HG02943 (cell line): ENCODE results near the gene PDLIM3.
"Not testable (repeated sequence)": the region's sequence is repeated elsewhere in the genome, so short reads cannot be mapped to it uniquely, and the experiment has no call there.

ENCODE experiments used
- ATAC-seq: cut with Tn5 transposase; IDR thresholded peaks from one replicate; pipeline ENCODE4 v1.9.1; 2021; ENCODE audit warnings: mild to moderate bottlenecking, low read depth, moderate library complexity; ENCODE audit not compliant: unreplicated experiment

PDLIM3 gene, protein sequence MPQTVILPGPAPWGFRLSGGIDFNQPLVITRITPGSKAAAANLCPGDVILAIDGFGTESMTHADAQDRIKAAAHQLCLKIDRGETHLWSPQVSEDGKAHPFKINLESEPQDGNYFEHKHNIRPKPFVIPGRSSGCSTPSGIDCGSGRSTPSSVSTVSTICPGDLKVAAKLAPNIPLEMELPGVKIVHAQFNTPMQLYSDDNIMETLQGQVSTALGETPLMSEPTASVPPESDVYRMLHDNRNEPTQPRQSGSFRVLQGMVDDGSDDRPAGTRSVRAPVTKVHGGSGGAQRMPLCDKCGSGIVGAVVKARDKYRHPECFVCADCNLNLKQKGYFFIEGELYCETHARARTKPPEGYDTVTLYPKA

DNA sequence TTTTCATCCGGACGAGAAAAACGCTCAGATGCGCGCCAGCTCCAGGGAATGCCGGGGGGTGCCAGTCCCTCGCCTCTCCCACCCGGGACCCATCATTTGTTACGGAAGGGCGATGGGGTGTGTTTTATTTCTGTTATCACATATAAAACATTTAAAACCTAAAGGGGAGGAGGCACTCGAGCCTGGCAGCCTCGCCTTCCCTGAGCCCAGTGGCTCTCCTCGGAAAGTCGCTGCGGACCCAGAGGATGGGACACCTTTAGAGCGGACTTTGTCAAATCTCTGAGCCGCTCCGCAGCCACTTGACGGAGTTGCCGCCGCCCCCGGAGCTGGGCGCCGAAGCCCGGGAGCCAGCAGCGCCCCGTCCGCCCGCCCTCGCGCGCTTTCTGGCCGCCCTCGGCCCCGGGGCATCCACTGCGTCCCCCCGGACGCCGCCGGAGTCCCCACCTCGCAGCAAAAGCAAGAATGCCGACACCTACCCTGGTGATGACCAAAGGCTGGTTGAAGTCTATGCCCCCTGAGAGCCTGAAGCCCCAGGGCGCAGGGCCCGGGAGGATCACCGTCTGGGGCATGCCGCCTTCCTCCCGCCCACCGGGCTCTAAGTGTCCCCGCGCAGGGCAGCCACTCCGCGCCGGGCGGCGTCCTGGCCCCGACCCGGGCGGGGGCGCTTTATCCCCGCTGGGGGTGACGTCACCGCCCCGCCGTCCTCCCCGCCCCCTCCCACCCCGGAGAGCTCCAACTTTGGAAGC, at the start of gene PDLIM3:
PDLIM3 (minus strand) TSS at position 642 of the 746 bp plus-strand sequence; CDS start at position 569, 73 bp downstream.
- no peak for ATAC-seq

DNA sequence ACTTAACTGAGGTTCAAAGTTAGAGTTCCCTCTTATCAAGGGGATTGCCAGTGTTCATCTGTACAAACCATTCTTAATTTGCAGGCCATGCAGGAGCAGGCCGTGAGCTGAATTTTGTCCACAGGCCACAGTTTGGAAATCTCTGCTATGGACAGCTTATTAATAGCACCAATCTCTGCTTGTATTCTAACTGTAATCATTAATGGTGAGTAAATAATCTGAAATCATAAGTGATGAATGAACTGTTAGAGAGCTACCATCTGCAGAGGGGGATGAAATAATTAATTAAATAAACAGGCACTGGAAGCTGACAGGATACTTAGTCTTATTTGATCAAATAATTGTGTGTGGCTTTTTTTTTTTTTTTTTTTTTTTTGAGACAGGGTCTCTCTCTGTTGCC, 48.5 kb upstream of the PDLIM3 start:
- ATAC-seq = no peak

DNA sequence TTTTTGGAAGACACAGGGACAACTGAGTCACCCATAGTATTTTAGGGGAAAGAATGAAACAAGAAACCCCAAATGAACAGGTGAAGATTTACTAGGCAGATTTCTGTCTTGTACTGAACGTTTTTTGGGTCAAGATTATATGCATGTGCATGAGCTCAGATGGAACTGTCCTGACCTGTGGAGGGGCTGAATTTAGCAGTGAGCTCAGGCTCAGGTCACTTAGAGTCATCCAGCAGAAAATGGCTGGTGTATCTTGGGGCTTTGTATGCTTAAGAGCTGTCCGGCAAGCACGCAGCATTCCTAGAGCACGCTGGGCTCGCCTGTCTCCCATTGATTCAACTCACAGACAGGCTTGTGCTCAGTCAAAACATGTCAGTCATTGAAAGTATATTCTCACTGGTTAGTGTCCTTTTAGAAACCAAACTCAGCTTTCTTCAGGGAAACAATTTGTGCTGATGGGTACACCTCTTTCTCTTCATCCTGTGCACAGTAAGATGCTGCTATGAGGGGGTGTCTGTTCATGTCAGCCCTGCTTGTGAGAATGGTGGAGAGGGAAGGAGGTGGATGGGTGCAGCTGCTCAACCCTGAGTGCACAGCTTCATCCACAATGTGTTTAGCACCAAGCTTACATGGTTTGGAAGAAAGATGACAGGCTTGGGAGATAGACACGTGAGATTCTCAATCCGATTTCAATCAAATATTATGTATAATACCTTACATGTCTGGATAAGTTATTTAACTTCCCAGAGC, 47.5 kb upstream of the PDLIM3 start:
- ATAC-seq = no peak

DNA sequence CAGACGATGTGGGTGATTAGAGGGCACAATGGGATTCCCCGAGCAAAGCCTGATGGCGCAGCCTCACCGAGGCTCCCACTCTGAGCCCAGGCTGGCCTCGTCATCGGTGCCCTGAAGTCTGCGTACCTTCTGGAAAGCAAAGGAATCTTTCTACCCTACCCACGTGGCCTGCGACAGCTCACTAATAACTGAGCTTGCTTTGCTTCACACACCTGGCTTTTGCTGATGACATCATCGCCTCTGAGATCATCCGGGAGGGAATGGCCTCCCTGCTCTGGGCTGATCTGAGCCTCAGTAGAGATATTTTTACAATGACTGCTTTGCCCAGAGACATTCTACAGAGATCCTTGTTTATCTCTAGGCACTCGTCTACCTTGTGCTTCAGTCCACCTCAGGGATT, 45.4 kb upstream of the PDLIM3 start:
- ATAC-seq = no peak

DNA sequence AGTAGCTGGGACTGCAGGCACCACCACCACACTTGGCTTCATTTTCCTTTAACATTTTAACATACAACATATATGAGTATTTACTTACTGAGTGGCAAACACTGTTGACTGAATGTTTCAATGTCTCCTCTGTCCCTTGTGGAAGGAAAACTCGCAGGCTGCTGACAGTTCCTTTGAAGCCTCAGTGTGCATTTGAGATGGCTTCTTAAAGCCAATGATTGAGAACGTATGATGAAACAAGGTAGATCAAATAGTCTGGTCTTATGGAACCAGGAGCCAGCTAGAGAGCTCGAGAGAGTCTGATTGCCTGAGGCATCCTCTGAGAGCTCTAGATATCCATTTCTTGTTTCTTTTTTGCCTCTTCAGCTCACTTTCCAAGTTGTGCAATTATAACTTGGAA, 43.0 kb upstream of the PDLIM3 start:
- no peak for ATAC-seq

DNA sequence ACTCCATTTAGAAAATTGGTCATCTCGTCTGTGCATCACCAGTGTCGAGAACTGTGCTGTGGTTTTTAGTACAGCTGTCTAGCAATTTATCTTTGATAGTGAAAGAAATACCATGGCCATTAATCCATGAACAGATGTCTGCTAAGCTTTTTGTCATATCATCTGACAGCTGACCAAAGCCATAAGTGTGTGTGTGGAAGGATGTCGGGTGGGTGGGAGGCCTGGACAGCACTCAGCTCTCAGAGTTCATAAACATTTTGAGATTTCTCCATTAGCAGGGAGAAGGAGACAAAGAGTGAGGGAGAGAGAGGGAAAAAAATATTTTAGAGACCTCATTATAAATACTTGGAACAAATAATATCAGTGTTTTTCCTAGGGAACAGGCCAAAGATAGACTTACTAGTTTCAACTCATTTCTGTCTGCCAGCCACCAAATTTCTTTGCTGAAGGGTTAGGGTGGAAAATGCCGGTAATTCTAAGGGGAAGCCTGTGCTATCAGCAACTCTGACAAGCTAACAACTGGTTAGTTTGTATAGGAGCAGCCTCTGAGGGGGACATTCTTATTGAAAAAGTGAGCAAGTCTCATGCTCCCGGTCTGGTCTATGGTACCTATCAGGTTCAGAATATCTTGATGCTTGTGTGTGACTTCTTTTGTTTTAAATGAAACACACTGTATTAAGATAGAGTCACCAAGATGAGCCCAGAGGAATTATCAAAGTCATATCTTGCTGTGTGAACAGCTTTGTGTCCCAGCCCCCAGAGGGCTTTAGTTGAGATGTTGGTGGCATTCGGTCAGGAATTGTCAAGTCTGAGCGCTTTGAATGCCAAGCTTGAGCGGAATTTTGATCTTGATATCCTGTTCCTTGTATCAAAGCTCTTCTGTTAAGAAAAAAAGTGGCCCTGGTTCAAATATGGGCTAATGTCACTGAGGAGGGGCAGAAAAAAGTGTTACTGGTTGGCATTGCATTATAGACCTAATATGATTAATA, 41.9 kb upstream of the PDLIM3 start:
- ATAC-seq = no peak

DNA sequence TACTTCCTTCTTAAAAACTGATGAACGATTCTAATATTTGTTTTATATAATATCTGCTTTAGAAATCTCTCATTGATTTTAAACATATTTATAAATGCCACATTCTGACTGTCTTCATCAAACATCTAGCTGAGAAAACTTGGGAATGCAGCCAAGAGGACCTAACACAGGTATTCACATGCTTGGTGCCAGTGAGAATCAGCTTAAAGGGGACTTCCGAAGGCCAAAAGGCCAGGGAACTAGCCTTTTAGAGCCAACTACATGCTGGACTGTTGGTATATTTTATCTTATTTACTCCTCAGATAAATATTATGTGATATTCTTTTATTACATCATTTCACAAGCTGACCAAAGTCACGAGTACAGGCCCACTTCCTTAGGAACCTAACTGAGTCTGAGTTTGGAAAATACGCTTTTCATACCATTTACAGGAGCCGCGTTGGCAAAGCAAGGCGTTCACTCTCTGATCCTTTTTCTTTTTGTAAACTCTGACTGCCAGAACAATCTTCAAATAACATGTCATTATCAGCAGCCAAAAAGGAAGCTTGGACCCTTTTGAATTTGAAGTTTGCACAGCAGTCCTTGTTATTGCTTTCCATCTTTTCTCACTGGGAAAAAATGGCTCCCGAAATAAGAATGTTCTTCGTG, 41.1 kb upstream of the PDLIM3 start:
- ATAC-seq = no peak

DNA sequence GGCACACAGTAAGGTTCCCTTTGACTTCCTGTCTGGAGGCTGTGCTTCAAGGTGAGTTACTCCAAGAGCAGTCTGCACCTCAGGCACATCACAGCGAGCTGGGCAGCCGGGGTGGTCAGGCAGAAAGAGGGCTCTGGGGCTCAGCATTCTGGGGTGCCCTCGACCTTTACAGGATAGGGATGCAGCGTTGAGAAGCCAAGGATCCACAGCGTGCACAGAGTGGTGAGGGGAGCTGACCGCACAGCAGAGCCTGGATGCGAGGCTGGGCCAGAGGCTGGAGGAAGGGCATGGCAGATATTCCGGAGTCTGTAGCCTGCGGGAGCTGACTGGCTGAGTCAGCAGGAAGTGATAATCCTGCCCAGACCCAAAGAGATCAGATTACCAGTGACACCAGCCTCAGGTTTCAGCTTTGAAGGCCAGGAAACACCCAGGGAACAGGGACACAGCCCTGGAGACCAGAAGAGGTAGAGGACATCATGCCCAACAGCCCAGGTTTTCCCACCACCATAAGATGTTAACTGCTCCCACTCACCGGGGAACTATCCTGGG, 38.4 kb upstream of the PDLIM3 start:
- ATAC-seq = no peak

DNA sequence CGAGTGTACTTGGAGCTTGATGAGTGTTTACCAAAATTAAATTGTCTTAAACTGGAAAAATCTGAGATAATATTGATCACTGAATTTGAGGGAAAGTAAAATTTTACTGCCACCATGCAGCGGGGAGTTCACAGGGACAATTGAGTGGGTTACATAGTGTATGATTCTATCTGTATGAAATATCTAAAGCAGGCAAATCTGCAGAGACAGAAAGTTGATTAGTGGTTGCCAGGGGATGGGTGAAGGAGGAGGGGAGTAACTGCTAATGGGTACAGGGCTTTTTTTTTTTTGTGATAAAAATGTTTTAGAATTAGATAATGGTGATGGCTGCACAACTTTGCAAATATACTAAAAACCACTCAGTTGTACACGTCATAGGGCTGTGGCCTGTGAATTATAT, 35.4 kb upstream of the PDLIM3 start:
- ATAC-seq = no peak

DNA sequence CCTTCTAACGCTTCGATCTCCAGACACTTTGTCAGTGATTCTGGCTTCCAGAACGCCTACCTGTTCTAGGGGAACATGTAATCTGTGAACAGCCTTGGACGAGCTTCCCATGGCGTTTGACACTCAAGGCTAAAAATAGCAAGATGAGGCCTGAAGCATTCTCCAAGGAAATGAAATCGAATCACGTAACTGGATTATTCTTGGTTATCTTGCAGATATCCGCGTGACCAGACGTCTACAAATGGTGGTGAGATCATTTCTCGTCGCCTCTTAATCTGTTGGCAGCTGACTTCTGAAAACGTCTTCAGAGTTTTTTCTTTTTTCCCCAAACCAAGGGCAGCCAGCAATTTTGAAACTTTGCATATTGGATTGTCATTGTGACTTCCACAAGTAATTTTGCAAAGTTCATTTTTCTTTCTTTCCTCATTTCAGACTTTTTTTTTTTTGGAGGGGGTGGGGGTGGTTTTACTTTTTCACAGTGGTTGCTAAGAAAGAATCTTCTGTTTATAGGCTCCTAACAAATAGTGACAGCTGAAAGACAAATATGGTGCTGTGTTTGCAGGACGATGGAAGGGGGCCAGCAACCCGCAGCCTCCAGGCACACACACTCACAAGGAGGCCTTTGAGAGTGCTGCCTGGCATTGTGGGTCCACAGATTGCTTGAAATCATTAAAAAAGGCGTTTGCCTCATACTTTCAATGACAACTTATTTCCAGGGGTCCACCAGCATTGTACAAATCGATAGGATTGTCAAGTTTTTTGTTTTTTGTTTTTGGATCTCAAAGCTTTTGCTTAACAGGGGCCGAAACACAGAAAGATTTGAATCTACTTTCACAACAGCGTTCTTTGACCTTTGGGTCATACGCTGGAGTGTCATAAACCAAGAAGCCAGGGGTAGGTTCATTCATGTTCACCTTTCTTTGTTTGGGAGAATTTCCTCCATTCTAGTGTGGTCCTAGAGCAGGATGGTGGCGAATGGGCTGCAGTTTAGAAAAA, 32.4 kb upstream of the PDLIM3 start:
- no peak for ATAC-seq

DNA sequence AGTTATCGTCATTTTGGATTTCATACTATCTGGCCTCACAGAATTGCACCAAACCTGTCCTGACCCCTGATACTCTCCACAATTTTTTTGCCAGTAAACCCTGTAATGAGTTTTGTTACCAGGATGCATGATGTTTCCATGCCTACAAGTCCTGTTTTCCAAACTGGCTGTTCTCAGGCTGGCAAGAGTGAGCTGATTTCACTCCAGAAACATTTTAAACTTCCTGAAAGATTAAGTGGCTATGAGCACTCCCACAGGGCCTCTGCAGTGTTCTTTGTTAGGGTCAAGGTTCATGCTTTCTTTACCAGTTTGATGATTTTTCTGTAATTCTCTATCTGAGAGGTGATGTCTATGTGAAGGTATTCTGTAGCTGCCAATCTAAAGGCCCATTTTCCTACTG, 31.7 kb upstream of the PDLIM3 start:
- ATAC-seq = no peak

DNA sequence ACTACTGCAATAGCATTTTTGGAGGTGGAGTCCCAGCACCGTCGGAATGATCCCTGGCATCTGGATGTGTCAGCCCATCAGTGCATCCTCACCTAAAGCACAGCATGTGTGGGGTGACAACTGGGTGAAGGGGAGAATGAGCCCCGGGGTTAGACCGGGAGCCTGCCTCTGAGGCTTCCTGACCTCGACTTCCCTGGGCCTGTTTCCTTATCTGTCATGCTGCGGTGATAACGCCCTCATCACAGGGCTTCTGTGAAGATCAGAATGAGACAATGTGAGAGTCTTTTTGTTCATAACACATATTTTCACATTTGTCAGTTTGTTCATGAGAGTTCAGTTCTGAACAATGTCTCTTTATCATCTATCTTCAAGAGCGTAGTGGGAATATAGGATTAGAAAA, 31.1 kb upstream of the PDLIM3 start:
- ATAC-seq = no peak

DNA sequence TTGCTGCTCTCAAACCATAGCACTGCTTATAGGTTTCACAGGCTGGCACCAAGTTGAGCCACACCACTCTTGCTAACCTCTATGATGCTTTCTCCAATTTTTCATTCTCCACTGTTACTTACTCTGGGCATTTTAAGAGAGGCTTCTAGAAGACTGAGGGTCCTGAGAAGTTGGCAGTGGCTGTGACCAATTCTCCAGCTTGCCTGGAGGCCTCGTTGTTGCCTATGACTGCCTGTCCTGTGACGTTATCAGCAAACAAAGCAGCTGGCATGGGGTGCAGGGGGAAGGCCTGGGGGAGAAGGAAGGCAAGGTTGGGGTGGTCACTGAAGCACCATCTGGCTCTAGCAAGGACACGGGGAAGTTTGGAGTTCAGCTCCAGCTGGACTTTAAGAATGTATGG, 30.4 kb upstream of the PDLIM3 start:
- ATAC-seq = no peak

DNA sequence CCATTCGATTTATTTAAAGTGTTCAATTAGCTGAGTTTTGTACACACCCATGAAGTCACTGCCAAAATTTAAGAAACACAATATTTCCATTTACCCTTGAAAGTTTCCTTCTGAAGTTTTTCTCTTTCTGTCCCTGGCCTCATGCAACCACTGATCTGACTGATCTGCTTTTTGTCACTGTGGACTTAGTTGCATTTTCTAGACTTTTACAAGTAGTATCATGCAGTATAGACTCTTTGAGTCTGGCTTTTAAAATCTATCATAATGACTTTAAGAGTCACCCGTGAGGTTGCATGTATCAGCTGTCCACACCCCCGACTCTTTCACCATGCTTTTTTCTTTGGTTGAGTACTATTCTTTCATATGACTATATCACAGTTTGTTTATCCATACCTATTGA, 29.0 kb upstream of the PDLIM3 start:
- ATAC-seq = no peak

DNA sequence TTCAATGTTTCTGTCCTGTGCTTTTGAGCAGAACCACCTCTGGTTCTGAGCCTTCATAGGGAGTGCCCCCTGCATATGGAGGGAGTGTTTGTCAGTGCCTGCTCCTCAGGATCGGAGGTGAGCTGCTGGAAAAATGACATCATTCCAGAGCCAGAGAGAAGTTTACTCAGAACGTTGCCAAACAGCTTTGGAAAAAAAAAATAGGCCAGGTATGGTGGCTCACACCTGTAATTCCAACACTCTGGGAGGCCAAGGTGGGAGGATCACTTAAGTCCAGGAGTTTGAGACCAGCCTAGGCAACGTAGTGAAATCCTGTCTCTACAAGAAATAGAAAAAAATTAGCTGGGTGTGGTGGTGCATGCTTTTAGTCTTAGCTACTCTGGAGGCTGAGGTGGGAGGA, 27.2 kb upstream of the PDLIM3 start:
- no peak for ATAC-seq

DNA sequence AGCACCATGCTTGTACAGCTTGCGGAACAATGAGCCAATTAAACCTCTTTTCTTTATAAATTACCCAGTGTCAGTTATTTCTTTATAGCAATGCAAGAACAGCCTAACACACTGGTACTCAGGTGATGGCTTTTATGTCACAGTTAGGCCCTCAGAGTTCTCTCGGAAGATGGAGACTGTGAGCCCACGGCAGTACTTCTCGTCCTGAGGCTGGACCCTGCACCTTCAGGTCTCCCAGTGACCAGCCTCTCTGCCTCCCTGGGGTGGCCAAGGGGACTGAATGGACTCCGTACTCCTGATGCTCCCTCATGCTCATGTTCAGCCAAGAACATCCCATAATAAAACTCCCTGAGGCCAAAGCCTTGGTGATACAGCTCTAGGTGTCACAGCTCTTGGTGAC, 25.0 kb upstream of the PDLIM3 start:
- no peak for ATAC-seq

DNA sequence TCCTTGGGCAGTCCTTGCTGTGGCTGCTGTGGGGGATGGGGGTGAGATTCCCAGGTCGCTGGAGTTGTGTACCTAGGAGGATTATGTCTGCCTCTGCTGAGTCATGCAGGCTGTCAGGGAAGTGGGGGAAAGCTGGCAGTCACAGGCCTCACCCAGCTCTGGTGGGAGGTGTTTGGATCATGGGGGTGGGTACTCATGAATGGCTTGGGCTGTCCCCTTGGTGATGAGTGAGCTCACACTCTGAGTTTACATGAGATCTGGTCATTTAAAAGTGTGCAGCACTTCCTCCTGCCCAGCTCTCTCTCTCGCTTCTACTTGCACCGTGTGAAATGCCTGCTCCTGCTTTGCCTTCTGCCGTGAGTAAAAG, 24.6 kb upstream of the PDLIM3 start:
- no peak for ATAC-seq

DNA sequence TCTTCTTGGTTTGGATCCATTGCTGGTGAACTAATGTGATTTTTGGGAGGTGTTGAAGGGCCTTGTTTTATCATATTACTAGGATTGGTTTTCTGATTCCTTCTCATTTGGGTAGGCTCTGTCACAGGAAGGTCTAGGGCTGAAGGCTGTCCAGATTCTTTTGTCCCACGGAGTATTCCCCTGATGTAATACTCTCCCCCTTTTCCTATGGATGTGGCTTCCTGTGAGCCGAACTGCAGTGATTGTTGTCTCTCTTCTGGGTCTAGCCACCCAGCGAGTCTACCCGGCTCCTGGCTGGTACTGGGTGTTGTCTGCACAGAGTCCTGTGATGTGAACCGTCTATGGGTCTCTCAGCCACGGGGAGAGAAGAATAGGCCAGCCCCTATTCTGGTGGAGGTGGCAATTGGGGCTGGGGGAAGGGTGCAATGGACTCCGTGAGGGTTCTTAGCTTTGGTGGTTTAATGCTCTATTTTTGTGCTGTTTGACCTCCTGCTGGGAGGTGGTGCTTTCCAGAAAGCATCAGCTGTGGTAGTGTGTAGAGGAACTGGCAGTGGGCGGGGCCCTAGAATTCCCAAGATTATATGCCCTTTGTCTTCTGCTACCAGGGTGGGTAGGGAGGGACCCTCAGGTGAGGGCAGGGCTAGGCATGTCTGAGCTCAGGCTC, 24.1 kb upstream of the PDLIM3 start:
- ATAC-seq = not testable (repeated sequence)
